H1 (cell line): ENCODE data around the gene RNF141.

Experiments
- TF ChIP-seq, protein P1 (sequence below), 3 experiments: IDR thresholded peaks; 1 replicate in 2 of 3; 2 replicates in 1 of 3; pipeline versions ENCODE4 v1.5.1 to v1.6.1; 2011; ENCODE audit warnings: low read length in 3 of 3, mild to moderate bottlenecking in 3 of 3, inconsistent platforms in 2 of 3, low read depth in 1 of 3, moderate library complexity in 1 of 3; ENCODE audit not compliant: insufficient read depth in 1 of 3; ENCODE audit errors: control extremely low read depth in 1 of 3
- TF ChIP-seq, protein P2 (sequence below): fragments of 300-600 bp; sonication (generic); IDR thresholded peaks from 2 replicates; pipeline ENCODE4 v1.7.1; 2012; ENCODE audit warnings: low read length, moderate library complexity, mild to moderate bottlenecking, inconsistent platforms; ENCODE audit not compliant: insufficient replicate concordance

DNA sequence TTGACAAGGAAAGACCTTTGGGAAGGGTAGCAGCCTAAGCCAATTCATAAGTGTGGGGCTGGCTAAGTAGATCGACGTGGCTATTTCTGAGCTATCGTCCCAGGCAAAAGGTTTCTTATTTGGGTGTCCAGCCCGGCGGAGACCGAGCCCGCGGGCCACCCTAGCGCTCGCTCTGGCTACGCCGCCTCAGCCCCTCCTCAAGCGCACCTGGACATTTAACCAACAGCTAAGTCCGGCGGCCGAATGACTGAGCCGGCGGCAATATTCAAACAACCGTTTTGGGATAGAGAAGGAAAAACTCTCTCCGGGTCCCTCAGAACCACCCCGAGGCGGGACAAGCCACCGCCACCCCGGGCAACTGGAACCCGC is 457 bp downstream of the RNF141 start:
- TF ChIP-seq, protein P1, sequence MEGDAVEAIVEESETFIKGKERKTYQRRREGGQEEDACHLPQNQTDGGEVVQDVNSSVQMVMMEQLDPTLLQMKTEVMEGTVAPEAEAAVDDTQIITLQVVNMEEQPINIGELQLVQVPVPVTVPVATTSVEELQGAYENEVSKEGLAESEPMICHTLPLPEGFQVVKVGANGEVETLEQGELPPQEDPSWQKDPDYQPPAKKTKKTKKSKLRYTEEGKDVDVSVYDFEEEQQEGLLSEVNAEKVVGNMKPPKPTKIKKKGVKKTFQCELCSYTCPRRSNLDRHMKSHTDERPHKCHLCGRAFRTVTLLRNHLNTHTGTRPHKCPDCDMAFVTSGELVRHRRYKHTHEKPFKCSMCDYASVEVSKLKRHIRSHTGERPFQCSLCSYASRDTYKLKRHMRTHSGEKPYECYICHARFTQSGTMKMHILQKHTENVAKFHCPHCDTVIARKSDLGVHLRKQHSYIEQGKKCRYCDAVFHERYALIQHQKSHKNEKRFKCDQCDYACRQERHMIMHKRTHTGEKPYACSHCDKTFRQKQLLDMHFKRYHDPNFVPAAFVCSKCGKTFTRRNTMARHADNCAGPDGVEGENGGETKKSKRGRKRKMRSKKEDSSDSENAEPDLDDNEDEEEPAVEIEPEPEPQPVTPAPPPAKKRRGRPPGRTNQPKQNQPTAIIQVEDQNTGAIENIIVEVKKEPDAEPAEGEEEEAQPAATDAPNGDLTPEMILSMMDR (IDR thresholded peaks at IDR 0.05; ENCODE audit: control extremely low read depth in 1 of 3, insufficient read depth in 1 of 3, low read depth in 1 of 3, low read length in 3 of 3) = peak in 1 of 3 experiments; percentile 15; a peak in 1 of 4 replicates
- TF ChIP-seq, protein P2, sequence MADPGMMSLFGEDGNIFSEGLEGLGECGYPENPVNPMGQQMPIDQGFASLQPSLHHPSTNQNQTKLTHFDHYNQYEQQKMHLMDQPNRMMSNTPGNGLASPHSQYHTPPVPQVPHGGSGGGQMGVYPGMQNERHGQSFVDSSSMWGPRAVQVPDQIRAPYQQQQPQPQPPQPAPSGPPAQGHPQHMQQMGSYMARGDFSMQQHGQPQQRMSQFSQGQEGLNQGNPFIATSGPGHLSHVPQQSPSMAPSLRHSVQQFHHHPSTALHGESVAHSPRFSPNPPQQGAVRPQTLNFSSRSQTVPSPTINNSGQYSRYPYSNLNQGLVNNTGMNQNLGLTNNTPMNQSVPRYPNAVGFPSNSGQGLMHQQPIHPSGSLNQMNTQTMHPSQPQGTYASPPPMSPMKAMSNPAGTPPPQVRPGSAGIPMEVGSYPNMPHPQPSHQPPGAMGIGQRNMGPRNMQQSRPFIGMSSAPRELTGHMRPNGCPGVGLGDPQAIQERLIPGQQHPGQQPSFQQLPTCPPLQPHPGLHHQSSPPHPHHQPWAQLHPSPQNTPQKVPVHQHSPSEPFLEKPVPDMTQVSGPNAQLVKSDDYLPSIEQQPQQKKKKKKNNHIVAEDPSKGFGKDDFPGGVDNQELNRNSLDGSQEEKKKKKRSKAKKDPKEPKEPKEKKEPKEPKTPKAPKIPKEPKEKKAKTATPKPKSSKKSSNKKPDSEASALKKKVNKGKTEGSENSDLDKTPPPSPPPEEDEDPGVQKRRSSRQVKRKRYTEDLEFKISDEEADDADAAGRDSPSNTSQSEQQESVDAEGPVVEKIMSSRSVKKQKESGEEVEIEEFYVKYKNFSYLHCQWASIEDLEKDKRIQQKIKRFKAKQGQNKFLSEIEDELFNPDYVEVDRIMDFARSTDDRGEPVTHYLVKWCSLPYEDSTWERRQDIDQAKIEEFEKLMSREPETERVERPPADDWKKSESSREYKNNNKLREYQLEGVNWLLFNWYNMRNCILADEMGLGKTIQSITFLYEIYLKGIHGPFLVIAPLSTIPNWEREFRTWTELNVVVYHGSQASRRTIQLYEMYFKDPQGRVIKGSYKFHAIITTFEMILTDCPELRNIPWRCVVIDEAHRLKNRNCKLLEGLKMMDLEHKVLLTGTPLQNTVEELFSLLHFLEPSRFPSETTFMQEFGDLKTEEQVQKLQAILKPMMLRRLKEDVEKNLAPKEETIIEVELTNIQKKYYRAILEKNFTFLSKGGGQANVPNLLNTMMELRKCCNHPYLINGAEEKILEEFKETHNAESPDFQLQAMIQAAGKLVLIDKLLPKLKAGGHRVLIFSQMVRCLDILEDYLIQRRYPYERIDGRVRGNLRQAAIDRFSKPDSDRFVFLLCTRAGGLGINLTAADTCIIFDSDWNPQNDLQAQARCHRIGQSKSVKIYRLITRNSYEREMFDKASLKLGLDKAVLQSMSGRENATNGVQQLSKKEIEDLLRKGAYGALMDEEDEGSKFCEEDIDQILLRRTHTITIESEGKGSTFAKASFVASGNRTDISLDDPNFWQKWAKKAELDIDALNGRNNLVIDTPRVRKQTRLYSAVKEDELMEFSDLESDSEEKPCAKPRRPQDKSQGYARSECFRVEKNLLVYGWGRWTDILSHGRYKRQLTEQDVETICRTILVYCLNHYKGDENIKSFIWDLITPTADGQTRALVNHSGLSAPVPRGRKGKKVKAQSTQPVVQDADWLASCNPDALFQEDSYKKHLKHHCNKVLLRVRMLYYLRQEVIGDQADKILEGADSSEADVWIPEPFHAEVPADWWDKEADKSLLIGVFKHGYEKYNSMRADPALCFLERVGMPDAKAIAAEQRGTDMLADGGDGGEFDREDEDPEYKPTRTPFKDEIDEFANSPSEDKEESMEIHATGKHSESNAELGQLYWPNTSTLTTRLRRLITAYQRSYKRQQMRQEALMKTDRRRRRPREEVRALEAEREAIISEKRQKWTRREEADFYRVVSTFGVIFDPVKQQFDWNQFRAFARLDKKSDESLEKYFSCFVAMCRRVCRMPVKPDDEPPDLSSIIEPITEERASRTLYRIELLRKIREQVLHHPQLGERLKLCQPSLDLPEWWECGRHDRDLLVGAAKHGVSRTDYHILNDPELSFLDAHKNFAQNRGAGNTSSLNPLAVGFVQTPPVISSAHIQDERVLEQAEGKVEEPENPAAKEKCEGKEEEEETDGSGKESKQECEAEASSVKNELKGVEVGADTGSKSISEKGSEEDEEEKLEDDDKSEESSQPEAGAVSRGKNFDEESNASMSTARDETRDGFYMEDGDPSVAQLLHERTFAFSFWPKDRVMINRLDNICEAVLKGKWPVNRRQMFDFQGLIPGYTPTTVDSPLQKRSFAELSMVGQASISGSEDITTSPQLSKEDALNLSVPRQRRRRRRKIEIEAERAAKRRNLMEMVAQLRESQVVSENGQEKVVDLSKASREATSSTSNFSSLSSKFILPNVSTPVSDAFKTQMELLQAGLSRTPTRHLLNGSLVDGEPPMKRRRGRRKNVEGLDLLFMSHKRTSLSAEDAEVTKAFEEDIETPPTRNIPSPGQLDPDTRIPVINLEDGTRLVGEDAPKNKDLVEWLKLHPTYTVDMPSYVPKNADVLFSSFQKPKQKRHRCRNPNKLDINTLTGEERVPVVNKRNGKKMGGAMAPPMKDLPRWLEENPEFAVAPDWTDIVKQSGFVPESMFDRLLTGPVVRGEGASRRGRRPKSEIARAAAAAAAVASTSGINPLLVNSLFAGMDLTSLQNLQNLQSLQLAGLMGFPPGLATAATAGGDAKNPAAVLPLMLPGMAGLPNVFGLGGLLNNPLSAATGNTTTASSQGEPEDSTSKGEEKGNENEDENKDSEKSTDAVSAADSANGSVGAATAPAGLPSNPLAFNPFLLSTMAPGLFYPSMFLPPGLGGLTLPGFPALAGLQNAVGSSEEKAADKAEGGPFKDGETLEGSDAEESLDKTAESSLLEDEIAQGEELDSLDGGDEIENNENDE = no peak
